Prostate gland (tissue), 2 donors: ENCODE measurements around the gene ZNF578.
"Not testable (repeated sequence)": the region's sequence is repeated elsewhere in the genome, so short reads cannot be mapped to it uniquely, and the experiment has no call there.

Experiments used
- CTCF ChIP-seq, 4 experiments: fragments of 200-600 bp in 2 of 4; fragments of 450-650 bp in 2 of 4; sonication (generic) in 2 of 4; IDR thresholded peaks; 1 replicate in 3 of 4; 2 replicates in 1 of 4; pipeline ENCODE4 v1.5.1; 2016 to 2019; ENCODE audit warnings: antibody characterized with exemption in 4 of 4, mild to moderate bottlenecking in 2 of 4, moderate library complexity in 2 of 4
- POLR2AphosphoS5 ChIP-seq: sonication (generic); formaldehyde crosslinking; IDR thresholded peaks from one replicate; pipeline ENCODE4 v1.6.1; 2017; ENCODE audit warnings: antibody characterized with exemption

GRCh38 chr19:52500991-52501390 is 47.6 kb downstream of the ZNF578 start:
- TF ChIP-seq POLR2AphosphoS5; CTCF (IDR thresholded peaks at IDR 0.05): not testable (repeated sequence)
